GM19193 (cell line): ENCODE measurements around the gene SCYGR2.
"Not testable (repeated sequence)": the region's sequence is repeated elsewhere in the genome, so short reads cannot be mapped to it uniquely, and the experiment has no call there.

Experiments used
- POLR2A ChIP-seq: IDR thresholded peaks from 4 replicates; pipeline ENCODE4 v1.6.1; 2011; ENCODE audit not compliant: insufficient read depth, insufficient read length; ENCODE audit errors: extremely low read depth

SCYGR2 gene, protein sequence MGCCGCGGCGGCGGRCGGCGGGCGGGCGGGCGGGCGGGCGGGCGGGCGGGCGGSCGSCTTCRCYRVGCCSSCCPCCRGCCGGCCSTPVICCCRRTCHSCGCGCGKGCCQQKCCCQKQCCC

DNA sequence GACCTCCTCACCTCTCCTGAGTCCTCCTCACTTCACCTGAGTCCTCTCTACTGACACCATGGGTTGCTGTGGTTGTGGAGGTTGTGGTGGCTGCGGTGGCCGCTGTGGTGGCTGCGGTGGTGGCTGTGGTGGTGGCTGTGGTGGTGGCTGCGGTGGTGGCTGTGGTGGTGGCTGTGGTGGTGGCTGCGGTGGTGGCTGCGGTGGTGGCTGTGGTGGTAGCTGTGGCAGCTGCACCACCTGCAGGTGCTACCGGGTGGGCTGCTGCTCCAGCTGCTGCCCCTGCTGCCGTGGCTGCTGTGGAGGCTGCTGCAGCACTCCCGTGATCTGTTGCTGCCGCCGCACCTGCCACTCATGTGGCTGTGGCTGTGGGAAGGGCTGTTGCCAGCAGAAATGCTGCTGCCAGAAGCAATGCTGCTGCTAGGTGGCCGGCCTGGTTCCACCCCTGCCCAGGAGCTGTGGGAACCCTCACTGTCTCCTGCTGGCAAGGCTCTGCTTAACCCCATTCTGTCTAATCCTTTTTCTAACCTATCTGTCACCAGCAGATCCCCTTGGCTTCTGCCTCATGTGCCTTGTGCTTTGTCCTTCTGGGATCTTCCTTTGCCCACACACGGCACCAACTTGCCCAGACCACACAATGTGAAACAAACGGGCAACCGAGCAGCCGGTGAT, at the start of gene SCYGR2:
SCYGR2 (plus strand) TSS at position 59 of the 669 bp plus-strand sequence; CDS start at position 59, 0 bp downstream.
- not testable (repeated sequence) for TF ChIP-seq POLR2A

DNA sequence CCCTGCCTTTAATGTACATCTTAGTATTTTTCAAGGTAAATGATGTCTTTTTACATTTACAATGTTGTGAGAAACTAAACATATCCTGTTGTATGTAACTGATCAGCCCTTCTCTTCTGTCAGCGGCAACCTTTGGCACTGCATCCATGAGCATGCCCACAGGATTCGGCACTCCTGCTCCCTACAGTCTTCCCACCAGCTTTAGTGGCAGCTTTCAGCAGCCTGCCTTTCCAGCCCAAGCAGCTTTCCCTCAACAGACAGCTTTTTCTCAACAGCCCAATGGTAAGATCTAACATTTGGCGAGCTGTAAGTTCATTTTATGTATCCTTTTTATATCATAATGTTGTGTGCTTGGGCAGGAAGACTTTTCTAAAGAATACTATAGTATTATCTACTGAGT, 46.9 kb upstream of the SCYGR2 start:
- no peak for TF ChIP-seq POLR2A

DNA sequence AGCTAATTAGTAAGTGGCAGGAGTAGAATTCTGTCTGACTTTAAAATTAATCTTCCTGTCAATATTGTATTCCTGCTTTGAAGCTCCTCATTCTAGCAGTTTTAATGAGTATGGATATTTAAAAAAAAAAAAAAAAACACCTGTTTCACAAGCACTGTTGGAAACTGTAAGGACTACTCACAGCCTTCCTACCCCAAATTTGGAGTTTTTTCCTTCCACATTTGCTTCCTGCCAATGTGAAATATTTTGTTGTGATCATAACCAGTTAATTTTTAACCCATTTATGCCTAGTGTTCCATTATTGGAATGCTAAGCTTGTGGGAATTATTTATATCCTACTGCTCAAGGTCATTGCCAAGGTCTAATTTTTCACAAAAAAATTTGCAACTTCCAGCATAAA, 36.1 kb upstream of the SCYGR2 start:
- no peak for TF ChIP-seq POLR2A

DNA sequence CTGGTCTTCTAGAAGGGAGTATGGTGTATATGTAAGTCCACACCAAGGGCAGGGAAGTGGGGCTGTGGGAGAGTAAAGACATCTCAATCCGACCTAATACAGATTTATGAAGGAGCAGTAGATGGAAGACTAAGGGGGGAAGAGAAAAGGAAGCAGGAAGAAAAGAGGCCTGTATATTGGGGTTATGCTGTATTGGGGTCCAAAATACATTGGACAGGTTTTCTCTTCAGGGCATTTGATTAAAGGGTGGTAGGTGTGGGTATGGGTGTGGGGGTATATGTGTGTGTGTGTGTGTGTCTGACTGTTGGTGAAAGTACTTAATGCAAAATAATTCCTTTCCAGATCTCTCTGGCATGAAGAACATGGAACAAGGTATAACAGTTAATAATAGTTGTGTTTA, 33.6 kb upstream of the SCYGR2 start:
- TF ChIP-seq POLR2A, result no peak

DNA sequence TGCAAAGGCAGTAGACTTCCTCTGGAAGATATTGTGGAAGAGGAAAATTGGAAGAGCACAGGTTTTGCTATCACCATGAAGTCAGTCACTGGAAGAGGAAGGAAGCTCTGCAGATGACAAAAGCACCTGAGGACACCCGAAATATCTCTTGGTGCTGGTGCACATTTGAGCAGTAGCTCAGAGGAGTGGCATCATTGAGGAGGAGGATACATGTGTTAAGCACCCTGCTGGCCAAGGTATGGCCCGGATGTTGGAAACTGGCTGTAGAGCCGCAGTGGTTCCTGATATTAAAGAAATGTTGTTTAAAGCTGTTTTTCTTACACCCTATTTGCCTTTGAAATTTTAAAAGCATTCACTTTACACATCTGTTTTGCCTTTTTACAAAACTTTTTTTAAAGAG, 32.7 kb upstream of the SCYGR2 start:
- TF ChIP-seq POLR2A, result no peak

DNA sequence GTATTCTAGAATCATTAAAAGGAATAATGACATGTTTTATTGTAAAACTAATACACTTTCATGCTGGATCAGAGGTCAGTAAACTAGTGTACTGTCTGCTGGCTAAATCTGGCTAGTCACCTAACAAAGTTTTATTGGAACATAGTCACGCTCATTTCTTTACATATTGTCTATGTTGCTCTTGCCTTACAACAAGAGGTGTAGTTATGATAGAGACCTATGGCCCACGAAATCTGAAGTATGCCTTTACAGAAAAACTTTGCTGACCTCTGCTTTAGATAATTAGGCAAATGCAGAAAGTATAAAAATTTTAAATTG, 29.9 kb upstream of the SCYGR2 start:
- no peak for TF ChIP-seq POLR2A

DNA sequence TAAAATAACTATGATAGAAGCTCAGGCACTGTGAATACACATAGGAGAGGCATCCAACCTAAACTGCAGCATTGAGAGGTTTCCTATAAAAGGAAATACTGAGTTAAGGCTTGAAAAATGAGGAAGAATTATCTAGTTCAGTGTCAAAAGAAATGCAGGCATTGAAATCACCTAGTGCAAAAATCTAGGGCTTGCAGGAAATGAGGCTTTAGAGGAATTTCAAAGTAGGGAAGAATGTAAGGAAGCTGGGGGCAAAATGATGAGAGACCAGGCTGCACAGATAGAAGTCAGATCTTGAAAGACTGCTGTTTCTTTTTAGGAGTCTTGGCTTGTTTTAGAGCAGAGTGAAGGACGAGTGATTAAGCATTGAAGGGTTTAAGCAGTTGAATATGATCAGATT, 28.1 kb upstream of the SCYGR2 start:
- TF ChIP-seq POLR2A, result no peak

DNA sequence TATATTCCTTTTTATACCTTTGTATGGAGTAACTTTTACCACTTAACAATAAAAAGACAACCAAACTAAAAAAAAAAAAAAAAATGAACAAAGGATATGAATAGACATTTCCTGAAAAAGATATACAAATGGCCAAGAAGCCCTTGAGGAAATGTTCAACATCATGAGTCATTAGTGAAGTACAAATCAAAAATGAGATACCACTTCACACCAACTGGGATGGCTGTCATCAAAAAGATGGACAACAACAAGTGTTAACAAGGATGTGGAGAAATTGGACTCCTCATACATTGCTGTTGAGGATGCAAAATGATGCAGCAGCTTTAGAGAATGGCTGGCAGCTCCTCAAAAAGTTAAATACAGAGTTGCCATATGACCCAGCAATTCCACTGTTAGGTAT, 22.6 kb upstream of the SCYGR2 start:
- no peak for TF ChIP-seq POLR2A

DNA sequence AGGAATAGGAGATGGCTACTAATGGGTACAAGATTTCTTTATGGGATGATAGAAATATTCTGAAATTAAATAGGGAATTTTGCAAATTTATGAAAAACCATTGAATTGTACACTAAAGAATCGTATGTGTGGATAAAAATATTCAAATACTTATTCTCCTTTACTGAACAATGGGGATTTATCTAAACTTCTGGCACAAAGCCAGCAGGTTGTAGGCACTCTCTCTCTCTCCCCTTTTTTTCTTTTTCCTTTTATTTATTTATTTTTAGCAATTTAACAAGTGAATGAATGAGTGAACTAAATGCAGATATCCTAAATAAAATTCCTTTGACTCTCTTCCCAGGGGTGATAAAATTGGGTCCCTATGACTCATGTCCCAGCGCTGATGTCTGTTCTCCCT, 21.9 kb upstream of the SCYGR2 start:
- no peak for TF ChIP-seq POLR2A

DNA sequence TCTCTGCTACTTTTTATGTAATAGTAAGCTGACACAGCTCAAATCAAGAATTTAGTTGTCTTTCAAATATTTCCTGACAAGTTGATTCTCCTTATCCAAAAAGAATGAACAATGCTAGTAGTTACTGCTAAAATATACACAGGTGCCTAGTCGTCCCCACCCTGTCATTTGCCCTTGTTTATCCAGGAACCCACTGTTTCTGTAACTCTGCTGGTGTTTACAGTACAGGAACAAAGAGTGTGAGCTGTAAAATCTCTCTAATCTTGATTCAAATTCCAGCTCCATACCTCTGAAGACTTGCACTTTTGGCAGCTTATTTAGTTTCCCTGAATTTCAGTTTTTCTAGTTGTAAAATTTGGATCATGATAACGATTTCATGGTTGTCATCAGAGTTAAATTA, 21.1 kb upstream of the SCYGR2 start:
- no peak for TF ChIP-seq POLR2A

DNA sequence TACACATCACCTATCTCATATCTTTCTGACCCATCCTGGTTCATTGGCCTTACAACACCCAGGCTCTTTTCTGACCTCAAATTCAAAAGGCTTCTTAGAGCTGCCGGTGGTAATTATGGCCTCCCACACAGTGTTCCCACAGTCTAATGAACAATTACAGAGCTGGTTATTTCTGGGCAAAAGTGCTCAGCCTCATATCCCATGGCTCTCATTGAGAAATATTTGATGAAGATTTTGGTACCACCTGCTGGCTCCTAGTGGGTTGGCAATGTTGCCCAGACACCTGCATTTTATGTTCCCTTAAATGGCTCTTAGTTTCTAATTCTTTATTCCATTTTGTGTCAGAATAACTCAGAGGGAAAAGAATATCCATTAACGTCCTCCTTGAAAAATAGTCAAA, 20.1 kb upstream of the SCYGR2 start:
- no peak for TF ChIP-seq POLR2A

DNA sequence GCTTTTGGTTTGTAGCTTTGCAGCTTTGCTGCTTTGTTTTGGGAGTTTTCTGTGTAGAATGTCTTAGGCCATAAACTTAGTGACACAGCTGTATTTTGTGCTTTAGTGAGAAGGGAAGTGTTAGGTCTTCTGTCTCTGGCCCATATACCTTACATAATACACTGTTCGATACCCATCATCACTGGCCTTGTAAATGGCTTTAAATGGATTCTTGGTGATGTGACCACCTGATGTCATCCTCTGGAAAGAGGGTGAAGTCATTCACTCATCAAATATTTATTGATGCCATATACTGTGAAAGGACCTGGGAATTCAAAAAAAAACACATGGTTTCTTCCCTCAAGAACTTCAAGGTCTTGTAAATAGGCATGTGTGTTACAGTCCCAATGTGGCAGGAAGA, 18.9 kb upstream of the SCYGR2 start:
- TF ChIP-seq POLR2A, result no peak

DNA sequence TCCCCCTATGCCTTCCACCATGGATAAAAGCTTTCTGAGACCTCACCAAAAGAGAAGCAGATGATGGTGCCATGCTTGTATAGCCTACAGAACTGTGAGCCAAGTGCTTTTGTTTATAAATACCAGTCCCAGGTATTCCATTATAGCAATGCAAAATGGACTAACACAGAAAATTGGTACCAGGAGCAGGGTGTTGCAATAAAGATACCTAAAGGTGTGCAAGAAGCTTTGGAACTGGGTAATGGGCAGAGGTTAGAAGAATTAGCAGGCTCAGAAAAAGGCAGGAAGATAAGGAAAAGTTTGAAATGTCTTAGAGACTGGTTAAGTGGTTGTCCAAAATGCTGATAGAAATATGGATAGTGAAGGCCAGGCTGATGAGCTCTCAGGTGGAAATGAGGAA, 16.3 kb upstream of the SCYGR2 start:
- TF ChIP-seq POLR2A, result no peak

DNA sequence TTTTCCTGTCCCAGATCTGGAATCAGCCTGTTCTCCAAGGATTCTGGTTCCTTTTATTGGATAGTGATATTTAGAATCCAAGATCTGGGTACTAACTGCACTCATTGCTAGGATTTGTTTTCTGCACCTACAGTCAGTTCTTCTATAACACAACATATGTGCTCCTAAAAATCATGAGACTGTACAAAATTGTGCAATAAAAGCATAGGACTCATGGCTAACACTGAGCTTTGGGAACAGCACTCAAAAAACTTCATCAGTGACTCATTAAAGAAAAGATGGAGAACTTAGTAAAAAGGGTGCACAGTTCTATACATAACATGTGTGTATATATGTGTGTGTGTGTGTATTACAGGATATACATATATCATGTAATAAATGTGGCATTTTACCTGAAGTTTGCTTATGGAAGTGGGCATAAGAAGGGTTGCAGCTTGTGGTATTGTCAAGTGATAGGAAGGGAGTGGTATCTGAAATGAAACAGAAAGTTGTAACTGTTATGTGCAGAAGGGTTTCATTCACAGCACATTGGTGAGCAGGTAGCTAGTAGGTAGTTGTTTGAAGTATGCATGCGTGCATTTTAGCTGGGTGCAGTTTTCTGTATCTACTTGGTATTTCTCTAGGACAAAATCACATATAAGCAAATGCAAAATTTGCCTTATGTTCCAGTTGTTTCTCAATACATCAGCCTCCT, 5.9 kb upstream of the SCYGR2 start:
- TF ChIP-seq POLR2A, result no peak

DNA sequence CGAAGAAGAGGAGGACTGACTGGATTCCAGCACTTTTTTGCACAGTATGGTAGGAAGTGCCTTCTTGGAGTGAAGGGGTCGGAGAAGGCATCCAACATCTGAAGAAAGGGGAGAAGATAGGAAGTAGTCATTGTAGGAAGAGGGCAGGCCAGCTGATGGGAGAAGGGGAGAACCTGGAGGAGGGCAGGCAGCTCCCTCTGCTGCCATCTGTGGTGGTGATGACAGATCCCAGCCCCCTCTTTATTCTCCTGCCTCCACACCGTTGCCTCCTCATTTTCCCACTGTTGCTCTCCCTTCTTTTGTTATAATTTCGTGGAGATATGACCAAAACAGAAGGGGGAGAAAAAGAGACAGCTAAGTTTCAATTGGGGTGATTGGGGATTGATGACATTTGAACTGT, 2.9 kb upstream of the SCYGR2 start:
- no peak for TF ChIP-seq POLR2A

DNA sequence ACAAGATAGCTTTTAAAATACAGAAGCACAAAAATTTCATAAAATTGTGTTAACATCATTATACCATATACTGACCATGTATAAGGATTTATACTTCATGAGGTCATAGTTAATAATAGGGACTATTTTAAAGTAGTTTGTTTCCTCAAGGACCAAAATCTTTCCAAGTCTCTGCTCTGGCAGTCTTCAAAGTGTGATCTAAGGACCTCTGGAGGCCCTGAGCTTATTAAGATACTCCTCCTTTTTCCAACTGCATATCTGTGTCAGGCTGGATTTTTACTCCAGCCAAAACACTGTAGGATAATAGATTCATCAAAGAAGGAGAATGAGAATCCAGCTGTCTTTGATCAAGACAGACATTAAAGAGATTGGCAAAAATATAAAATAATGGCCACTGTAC, 1.7 kb upstream of the SCYGR2 start:
- no peak for TF ChIP-seq POLR2A
